Measurements from ENCODE around the gene CALHM3. TPM values are rescaled to one million over a fixed set of nuclear protein-coding genes. Genes with fewer than 3 reads are reported as not detected.

Gene CALHM3
- total and polyA plus RNA-seq, 4 donors: 0.02 to 0.15 TPM; not detected in 2

GRCh38 chr10:103492655-103493261, 13.7 kb upstream of the CALHM3 start:
- Histone ChIP-seq H3K4me1 (ENCODE audit: control insufficient read depth in 5 of 5, insufficient read depth in 5 of 5, low read length in 5 of 5) (peaks cover 0 to 12% (median 0%) of the 10 kb centered on the region in 5 donors), H3K27me3 (ENCODE audit: control insufficient read depth in 3 of 3, insufficient read depth in 3 of 3, low read length in 2 of 3) (peaks cover 3 to 36% (median 34%) of the 10 kb centered on the region in 3 donors), H3K27ac (ENCODE audit: low read depth in 1 of 2, low read length in 1 of 2) (no peak overlapping the region), H3K9ac (ENCODE audit: insufficient read depth in 1 of 2, low read length in 2 of 2) (no peak overlapping the region), H3K36me3 (ENCODE audit: control insufficient read depth in 4 of 4, insufficient read depth in 4 of 4, low read length in 4 of 4) (no peaks in the 10 kb centered on the region), H3K9me3 (ENCODE audit: control insufficient read depth in 4 of 4, insufficient read depth in 3 of 4, low read length in 3 of 4) (no peaks in the 10 kb centered on the region), H3K4me3 (no peak overlapping the region)
- ATAC-seq (ENCODE audit: insufficient read depth, low FRiP score) (no peak), DNase-seq (no peak)
- 66 to 77% methylated on average over 5 of the region's 5 CpGs for WGBS, 2 donors
- TF ChIP-seq CTCF (IDR thresholded peaks at IDR 0.05; ENCODE audit: control extremely low read depth, extremely low read depth): no peak

GRCh38 chr10:103491729-103492364, 12.8 kb upstream of the CALHM3 start:
- no peak overlapping the region for H3K4me3 ChIP-seq
- no peaks in the 10 kb centered on the region for H3K9me3 ChIP-seq (ENCODE audit: control insufficient read depth in 4 of 4, insufficient read depth in 3 of 4, low read length in 3 of 4)
- 62 to 82% methylated on average over 7 of the region's 7 CpGs for WGBS, 2 donors
- H3K36me3 ChIP-seq (ENCODE audit: control insufficient read depth in 4 of 4, insufficient read depth in 4 of 4, low read length in 4 of 4): no peaks in the 10 kb centered on the region
- H3K27ac ChIP-seq (ENCODE audit: low read depth in 1 of 2, low read length in 1 of 2): no peak overlapping the region
- peak in 1 of 3 donors; percentile 37 for DNase-seq
- TF ChIP-seq CTCF (IDR thresholded peaks at IDR 0.05; ENCODE audit: control extremely low read depth, extremely low read depth): no peak
- ATAC-seq (ENCODE audit: insufficient read depth, low FRiP score): no peak
- peaks cover 0 to 12% (median 0%) of the 10 kb centered on the region in 5 donors for H3K4me1 ChIP-seq (ENCODE audit: control insufficient read depth in 5 of 5, insufficient read depth in 5 of 5, low read length in 5 of 5)
- no peak overlapping the region for H3K9ac ChIP-seq (ENCODE audit: insufficient read depth in 1 of 2, low read length in 2 of 2)
- H3K27me3 ChIP-seq (ENCODE audit: control insufficient read depth in 3 of 3, insufficient read depth in 3 of 3, low read length in 2 of 3): peaks cover 3 to 28% (median 27%) of the 10 kb centered on the region in 3 donors

GRCh38 chr10:103490986-103491314, 11.9 kb upstream of the CALHM3 start:
- Histone ChIP-seq H3K36me3 (ENCODE audit: control insufficient read depth in 4 of 4, insufficient read depth in 4 of 4, low read length in 4 of 4) (no peaks in the 10 kb centered on the region), H3K9ac (ENCODE audit: insufficient read depth in 1 of 2, low read length in 2 of 2) (no peak overlapping the region), H3K27me3 (ENCODE audit: control insufficient read depth in 3 of 3, insufficient read depth in 3 of 3, low read length in 2 of 3) (peaks cover 3 to 24% (median 21%) of the 10 kb centered on the region in 3 donors), H3K27ac (ENCODE audit: low read depth in 1 of 2, low read length in 1 of 2) (no peak overlapping the region), H3K4me3 (no peak overlapping the region), H3K9me3 (ENCODE audit: control insufficient read depth in 4 of 4, insufficient read depth in 3 of 4, low read length in 3 of 4) (no peaks in the 10 kb centered on the region), H3K4me1 (ENCODE audit: control insufficient read depth in 5 of 5, insufficient read depth in 5 of 5, low read length in 5 of 5) (peaks cover 0 to 12% (median 0%) of the 10 kb centered on the region in 5 donors)
- 100% methylated on average over 1 of the region's 1 CpG for WGBS, 2 donors
- no peak for ATAC-seq (ENCODE audit: insufficient read depth, low FRiP score)
- no peak for DNase-seq
- TF ChIP-seq CTCF (IDR thresholded peaks at IDR 0.05; ENCODE audit: control extremely low read depth, extremely low read depth): no peak
